ENCODE results near the gene TLR9.
"Not testable (repeated sequence)": the region's sequence is repeated elsewhere in the genome, so short reads cannot be mapped to it uniquely, and the experiment has no call there.

The TLR9 gene

GRCh38 chr3:52195291-52195597 lies 30.2 kb downstream of the TLR9 start:
- no peak for DNase-seq (ENCODE audit: low read depth in 2 of 2)

GRCh38 chr3:52194485-52195290 lies 30.8 kb downstream of the TLR9 start:
- no peak for DNase-seq (ENCODE audit: low read depth in 2 of 2)

DNA sequence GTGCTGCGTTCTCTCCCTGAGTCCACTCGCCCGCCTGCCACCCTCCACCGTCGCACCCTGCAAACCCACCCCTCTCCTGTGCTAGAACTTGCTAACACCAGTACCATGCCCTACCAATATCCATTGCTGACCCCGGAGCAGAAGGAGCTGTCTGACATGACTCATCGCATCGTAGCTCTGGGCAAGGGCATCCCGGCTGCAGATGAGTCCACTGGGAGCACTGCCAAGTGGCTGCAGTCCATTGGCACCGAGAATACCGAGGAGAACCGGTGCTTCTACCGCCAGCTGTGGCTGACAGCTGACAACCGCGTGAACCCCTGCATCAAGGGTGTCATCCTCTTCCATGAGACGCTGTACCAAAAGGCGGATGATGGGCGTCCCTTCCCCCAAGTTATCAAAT lies 32.4 kb downstream of the TLR9 start:
- DNase-seq (ENCODE audit: low read depth in 2 of 2) = no peak

GRCh38 chr3:52191663-52192062 lies 33.8 kb downstream of the TLR9 start:
- DNase-seq (ENCODE audit: low read depth in 2 of 2) = no peak

DNA sequence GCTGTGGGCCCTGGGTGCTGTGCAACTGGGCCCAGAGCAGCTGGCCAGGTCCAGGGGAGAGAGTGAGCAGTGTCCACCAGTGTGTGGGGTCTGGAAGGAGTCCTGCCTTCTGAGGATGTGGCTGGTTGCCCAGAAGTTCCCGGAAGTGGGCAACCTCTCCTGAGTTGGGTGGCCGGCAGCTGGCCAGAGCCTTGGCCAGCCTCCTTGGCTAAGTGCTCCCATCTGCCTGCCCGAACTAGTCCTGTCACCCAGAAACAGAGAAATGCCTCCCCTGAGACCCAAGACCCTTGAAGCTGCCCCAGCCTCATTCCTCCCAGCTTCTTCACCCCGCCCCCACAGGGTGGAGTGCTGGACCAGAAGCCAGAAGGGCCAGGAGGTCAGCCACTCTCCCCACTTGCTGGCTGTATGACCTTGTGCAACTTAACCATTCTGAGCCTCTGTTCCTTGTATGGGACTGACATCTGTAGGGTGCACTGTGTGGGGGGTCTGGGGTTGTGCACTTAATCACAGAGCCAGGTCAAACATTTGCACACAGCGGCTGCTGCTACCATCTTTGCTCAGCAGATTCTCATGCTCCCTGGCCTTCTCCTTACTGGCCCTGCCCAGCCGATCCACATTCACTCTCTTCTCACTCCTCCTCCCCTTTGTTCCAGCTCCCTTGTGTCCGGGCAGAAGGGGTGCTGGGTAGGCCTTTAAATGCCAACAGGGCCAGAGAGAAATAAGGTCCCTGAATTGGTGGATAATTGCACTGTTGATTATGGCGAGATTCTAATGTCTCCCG lies 35.0 kb downstream of the TLR9 start:
- no peak for DNase-seq (ENCODE audit: low read depth in 2 of 2)

GRCh38 chr3:52188556-52188955 lies 36.9 kb downstream of the TLR9 start:
- no peak for DNase-seq (ENCODE audit: low read depth in 2 of 2)

GRCh38 chr3:52186729-52187128 lies 38.7 kb downstream of the TLR9 start:
- DNase-seq (ENCODE audit: low read depth in 2 of 2) = no peak

DNA sequence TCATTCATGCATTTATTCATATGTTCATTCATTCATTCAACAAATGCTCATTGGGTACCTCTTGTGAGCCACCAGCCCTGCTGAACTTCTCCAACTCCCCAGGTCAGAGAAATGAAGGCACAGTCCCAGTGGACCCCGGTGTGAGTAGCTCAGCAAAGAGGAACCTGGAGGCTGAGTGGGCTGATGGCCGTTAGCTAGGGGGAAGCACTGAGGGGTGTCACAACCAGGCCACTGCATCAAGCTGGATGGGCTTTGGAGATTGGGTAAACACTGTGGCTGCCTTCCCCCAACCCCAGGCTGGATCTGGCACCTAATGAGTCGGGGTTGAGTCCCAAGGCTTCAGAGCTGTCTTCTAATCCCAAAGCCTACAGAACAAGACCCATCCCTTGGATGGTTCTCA lies 39.6 kb downstream of the TLR9 start:
- DNase-seq (ENCODE audit: low read depth in 2 of 2) = no peak

GRCh38 chr3:52185311-52185710 lies 40.1 kb downstream of the TLR9 start:
- no peak for DNase-seq (ENCODE audit: low read depth in 2 of 2)

- no peak for DNase-seq (ENCODE audit: low read depth in 2 of 2)
These were observed 40.8 kb downstream of the TLR9 start for GRCh38 chr3:52184690-52185089.

DNA sequence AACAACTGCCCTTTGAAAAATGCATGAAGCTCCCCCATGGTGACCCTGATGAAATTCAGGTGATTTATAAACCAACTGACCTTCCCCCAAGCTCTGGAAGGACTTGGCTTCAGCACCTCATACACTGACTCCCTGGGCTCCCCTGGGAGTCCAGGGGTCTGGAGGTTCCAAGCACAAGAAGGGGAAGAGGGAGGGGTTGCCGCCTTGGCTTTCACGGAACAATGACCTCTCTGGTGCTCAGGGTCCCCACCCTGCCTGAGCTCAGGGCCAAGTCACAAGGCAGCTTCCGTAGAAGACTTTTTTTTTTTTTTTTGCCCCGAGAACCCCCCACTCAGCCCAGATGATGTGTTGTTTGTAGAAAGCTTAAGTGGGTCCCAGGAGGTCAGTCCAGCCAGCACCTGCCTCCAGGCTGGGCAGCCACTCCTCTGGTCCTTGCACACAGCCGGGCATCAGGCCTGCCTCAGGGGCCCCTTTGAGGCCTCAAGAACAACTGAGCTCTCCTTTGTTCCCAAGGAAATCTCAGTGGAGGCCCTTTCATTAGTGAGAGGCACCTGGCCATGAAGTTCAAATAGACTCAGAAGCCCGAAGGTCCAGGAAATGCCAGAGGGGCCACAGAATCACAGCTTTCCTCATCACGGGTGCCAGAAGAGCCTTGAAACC lies 41.5 kb downstream of the TLR9 start:
- no peak for DNase-seq (ENCODE audit: low read depth in 2 of 2)

GRCh38 chr3:52182691-52183090 lies 42.8 kb downstream of the TLR9 start:
- DNase-seq (ENCODE audit: low read depth in 2 of 2) = no peak

- no peak for DNase-seq (ENCODE audit: low read depth in 2 of 2)
These were observed 43.2 kb downstream of the TLR9 start for GRCh38 chr3:52182196-52182595.

DNA sequence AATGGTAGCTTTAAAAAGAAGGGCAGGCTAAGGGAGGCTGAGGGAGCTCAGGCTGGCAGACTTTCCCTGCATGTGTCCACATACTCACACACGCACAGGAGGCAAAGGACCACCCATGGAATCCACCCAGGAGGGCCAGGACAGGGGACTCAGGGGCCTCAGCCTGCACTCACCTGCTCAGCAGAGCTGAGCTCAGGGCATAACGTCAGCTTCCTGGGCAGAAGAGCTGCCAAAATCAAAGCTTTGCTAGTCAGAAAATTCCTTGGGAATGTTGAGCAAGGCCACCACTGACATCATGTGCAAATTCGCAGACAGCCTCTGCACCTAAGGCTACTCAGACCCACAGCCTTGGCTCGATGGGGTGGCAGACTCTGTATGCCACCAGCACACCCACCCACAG lies 43.9 kb downstream of the TLR9 start:
- no peak for DNase-seq (ENCODE audit: low read depth in 2 of 2)

- no peak for DNase-seq (ENCODE audit: low read depth in 2 of 2)
These were observed 46.9 kb downstream of the TLR9 start for GRCh38 chr3:52178537-52178936.

- DNase-seq (ENCODE audit: low read depth in 2 of 2) = not testable (repeated sequence)
These were observed 47.3 kb downstream of the TLR9 start for GRCh38 chr3:52178126-52178525.

- no peak for DNase-seq (ENCODE audit: low read depth in 2 of 2)
These were observed 47.8 kb downstream of the TLR9 start for GRCh38 chr3:52177701-52178042.

GRCh38 chr3:52176951-52177700 lies 48.3 kb downstream of the TLR9 start:
- DNase-seq (ENCODE audit: low read depth in 2 of 2) = no peak

DNA sequence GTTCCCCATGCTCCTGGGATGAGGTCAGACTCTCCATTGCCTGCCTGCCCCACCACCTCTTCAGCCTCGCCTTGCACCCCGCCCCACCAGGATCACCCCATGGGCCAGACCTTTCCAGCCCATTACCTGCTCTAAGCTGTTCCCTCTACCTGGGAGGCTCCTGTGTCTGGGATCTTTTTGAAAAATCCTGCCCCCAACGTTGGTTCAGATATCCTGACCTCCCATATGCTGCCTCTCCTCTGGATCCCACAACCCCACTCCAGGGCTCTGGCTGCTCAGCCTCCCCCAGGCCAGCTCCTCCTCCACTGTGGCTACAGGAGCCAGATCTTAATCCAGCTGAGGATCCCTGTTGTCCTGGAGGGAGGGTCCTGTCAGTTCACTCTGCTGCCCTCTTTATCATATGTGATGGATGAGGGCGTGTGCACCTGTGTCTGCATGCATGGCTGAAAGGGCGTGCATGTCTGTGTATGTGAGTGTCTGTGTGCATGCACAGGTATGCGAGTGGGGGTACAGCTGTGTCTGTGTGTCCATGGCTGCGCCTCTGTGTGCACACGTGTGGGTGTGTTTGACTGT lies 49.2 kb downstream of the TLR9 start:
- no peak for DNase-seq (ENCODE audit: low read depth in 2 of 2)

DNA sequence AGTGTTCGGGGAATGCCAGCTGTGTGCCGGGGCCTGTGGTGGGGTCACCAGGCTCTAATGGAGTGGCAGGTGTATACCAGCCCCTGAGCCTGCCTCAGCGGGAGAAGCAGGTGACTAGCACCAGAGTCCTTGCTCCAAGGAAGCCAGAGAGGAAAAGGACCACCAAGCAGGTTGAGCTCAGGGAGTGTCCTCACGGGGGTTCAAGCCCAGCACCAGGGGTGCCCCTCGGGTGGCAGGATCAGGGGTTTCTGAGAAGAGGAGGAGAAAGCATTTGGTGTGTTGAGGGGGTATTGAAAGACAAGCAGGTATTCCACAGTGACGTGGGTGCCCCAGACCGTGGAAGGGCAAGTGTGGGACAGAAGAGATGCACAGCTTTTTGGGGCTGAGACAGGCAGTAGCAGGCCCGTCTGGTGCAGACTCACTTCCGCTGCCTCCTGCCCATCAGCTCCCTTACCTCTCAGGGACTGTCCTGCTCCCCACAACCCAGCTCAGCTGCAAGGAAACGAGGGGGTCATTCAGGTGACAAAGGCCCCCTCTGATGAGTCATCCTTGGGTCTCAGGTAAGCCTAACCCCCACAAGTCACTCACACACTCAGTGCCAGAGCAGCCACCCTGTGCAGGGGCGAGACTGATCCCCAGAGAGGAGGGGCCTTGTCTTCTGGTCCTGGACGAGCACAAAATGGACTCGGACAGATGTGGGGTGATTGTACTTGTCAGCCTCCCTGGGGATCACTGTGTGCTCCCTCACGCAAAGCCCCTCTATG lies 49.8 kb downstream of the TLR9 start:
- DNase-seq (ENCODE audit: low read depth in 2 of 2) = no peak

DNA sequence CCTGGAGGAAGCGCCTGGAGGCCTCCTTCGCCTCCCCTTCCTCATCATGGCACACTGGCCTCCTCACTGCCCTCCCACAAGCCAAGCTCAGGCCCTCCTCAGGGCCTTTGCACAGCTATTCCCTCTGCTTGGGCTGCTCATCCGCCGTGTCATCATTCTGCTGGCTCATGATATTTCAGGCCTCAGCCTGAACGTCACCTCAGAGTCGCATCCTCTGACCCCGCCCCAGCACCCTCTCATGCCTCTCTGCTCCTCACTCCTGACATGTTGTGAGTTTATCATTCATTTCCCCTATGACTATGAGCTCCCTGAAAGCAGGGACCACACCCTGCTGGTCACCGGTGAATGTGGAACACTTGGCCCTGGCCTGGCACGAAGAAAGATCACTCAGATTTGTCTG lies 50.5 kb downstream of the TLR9 start:
- DNase-seq (ENCODE audit: low read depth in 2 of 2) = no peak
